Caco-2 (cell line): Measurements from ENCODE around the gene TEFM. TPM values are rescaled to one million over a fixed set of nuclear protein-coding genes. Genes with fewer than 3 reads are reported as not detected.
"Not testable (repeated sequence)": the region's sequence is repeated elsewhere in the genome, so short reads cannot be mapped to it uniquely, and the experiment has no call there.

Experiments used
- BruUV-seq: library from RNA; stranded (reverse); fragments of 400-500 nt; replicated peaks from 2 replicates; lab custom pipeline; 2021; lab: Mats Ljungman, UMichigan
- CTCF ChIA-PET: fragments of 300-600 bp; sonication (Branson Sonifier 250); formaldehyde crosslinking; loops from one replicate; lab custom pipeline; 2022; ENCODE audit warnings: antibody characterized with exemption; lab: Charles Lee
- POLR2A ChIA-PET: fragments of 300-600 bp; sonication (Branson Sonifier 250); formaldehyde crosslinking; loops from one replicate; lab custom pipeline; 2022; ENCODE audit warnings: antibody characterized with exemption; lab: Charles Lee
- DNase-seq, 2 experiments: peaks; one replicate each; pipeline versions ENCODE4 v3.0.0 to v3.0.0-alpha.2; 2020 to 2022
- H3K27me3 ChIP-seq: replicated peaks from 2 replicates; pipeline ENCODE4 v1.6.0; 2011; ENCODE audit warnings: low read length; ENCODE audit not compliant: control insufficient read depth, insufficient read depth
- H3K36me3 ChIP-seq: 2 replicates; pipeline ENCODE4 v1.5.1; 2011; ENCODE audit warnings: low read length; ENCODE audit not compliant: control insufficient read depth, insufficient read depth
- H3K4me1 ChIP-seq: fragments of 250-450 bp; sonication (Bioruptor Pico); 2 replicates; pipeline ENCODE4 v1.5.1; 2020; ENCODE audit warnings: mild to moderate bottlenecking
- H3K4me3 ChIP-seq: 2 replicates; pipeline ENCODE4 v1.5.1; 2011; ENCODE audit warnings: low read depth, mild to moderate bottlenecking, control low read depth, low read length
- H3K9me3 ChIP-seq: fragments of 250-450 bp; sonication (Bioruptor Pico); 2 replicates; pipeline ENCODE4 v1.5.1; 2020; ENCODE audit warnings: mild to moderate bottlenecking, moderate library complexity
- H3K27ac Mint-ChIP-seq: one replicate; pipeline ENCODE4 v1.8.0; 2022; ENCODE audit warnings: mixed read lengths; ENCODE audit not compliant: unreplicated experiment
- H3K27me3 Mint-ChIP-seq: one replicate; pipeline ENCODE4 v1.8.0; 2022; ENCODE audit warnings: mixed read lengths; ENCODE audit not compliant: insufficient read depth, unreplicated experiment
- H3K36me3 Mint-ChIP-seq: one replicate; pipeline ENCODE4 v1.8.0; 2022; ENCODE audit warnings: mild to moderate bottlenecking, mixed read lengths; ENCODE audit not compliant: insufficient read depth, unreplicated experiment
- H3K4me1 Mint-ChIP-seq: one replicate; pipeline ENCODE4 v1.8.0; 2022; ENCODE audit warnings: low read depth, mixed read lengths; ENCODE audit not compliant: unreplicated experiment
- H3K4me3 Mint-ChIP-seq: one replicate; pipeline ENCODE4 v1.8.0; 2022; ENCODE audit warnings: mild to moderate bottlenecking, moderate library complexity, mixed read lengths; ENCODE audit not compliant: unreplicated experiment
- H3K9me3 Mint-ChIP-seq: one replicate; pipeline ENCODE4 v1.8.0; 2022; ENCODE audit warnings: mixed read lengths; ENCODE audit not compliant: unreplicated experiment
- intact Hi-C: fragments of 100-400 bp; cut with micrococcal nuclease; formaldehyde crosslinking; loops from one replicate; pipeline ENCODE4 v1.10.0; 2022; ENCODE audit not compliant: unreplicated experiment
- total RNA-seq: library from RNA; stranded (reverse); gene quantifications from 2 replicates; pipeline ENCODE4 v1.2.3, GENCODE V29; 2022
- TF ChIP-seq, protein P1 (sequence below), 2 experiments: fragments of 200-600 bp in 1 of 2; IDR thresholded peaks; 1 replicate in 1 of 2; 2 replicates in 1 of 2; pipeline versions ENCODE4 v1.5.1 to v1.8.0; 2011 to 2022; ENCODE audit warnings: antibody characterized with exemption in 1 of 2, control low read depth in 1 of 2, inconsistent platforms in 1 of 2, low read depth in 1 of 2, low read length in 1 of 2, mild to moderate bottlenecking in 1 of 2, moderate library complexity in 1 of 2; ENCODE audit not compliant: insufficient read depth in 1 of 2, severe bottlenecking in 1 of 2, unreplicated experiment in 1 of 2

TEFM gene
- total RNA-seq, 1 experiment from 2014 or later: 16.8 TPM

DNA sequence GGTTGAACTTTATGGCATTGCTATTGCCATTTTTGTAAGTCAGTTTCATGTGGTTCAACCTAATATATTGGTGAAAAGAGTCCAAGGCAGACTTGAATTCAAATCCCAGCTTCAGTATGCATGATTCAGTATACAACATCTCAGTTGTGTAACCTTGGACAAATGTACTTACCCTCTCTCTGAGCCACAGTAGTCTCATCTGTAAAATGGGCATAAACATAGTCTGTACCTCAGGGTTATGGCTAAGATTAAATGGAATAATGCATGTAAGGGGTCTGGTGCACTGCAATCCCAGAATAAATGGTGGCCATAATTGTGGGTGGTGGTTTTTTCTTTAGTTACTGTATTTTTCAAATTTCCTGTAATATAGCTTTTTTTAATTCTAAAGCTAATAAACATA, 11.0 kb upstream of the TEFM start:
- Mint-ChIP-seq H3K27ac (no peak overlapping the region), H3K4me3 (no peak overlapping the region), H3K9me3 (no peaks in the 10 kb centered on the region), H3K27me3 (peaks cover 8% of the 10 kb centered on the region), H3K4me1 (peaks cover 21% of the 10 kb centered on the region), H3K36me3 (no peaks in the 10 kb centered on the region)
- Histone ChIP-seq H3K36me3 (no peaks in the 10 kb centered on the region), H3K4me3 (no peak overlapping the region), H3K4me1 (no peaks in the 10 kb centered on the region), H3K9me3 (no peaks in the 10 kb centered on the region), H3K27me3 (no peaks in the 10 kb centered on the region; the same call in 1 of the 2 replicates)
- intact Hi-C loops: no loop called here
- TF ChIP-seq, protein P1, sequence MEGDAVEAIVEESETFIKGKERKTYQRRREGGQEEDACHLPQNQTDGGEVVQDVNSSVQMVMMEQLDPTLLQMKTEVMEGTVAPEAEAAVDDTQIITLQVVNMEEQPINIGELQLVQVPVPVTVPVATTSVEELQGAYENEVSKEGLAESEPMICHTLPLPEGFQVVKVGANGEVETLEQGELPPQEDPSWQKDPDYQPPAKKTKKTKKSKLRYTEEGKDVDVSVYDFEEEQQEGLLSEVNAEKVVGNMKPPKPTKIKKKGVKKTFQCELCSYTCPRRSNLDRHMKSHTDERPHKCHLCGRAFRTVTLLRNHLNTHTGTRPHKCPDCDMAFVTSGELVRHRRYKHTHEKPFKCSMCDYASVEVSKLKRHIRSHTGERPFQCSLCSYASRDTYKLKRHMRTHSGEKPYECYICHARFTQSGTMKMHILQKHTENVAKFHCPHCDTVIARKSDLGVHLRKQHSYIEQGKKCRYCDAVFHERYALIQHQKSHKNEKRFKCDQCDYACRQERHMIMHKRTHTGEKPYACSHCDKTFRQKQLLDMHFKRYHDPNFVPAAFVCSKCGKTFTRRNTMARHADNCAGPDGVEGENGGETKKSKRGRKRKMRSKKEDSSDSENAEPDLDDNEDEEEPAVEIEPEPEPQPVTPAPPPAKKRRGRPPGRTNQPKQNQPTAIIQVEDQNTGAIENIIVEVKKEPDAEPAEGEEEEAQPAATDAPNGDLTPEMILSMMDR (IDR thresholded peaks at IDR 0.05; ENCODE audit: insufficient read depth in 1 of 2, low read depth in 1 of 2, low read length in 1 of 2, severe bottlenecking in 1 of 2, unreplicated experiment in 1 of 2): no peak
- CTCF ChIA-PET: no interaction called here
- no TSS peak for BruUV-seq
- POLR2A ChIA-PET: no interaction called here
- no peak for DNase-seq

DNA sequence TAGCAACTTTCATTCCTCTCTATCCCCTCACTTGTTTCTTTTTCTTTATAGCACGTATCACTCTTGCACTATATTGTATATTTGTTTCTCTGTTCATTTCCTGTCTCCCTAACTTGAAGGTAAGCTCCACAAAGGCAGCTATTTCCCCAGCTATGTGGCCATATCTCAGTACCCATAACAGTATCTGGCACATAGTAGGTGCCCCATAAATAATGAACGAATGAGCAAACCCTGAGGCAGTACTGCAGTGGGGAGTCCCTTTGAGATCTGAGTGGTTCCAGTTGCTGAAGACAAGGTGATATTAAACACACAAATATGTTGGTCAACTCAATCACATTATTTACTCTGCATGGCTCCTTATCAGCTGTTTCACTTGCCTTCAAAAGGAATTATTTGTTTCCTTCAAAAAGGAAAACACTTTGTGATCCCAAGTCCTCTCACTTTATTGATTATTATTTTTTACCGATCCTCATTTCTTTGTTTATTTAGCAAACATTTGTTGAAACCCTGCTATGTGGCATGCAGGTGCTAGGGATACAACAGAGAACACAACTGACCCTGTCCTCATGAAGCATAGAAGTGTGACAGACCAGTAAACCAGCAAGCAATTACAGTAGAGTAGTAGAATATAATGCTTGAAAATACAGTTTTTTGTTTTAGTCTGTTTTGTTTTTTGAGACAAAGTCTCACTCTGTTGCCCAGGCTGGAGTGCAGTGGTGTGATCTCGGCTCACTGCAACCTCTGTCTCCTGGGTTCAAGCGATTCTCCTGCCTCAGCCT, 10.0 kb upstream of the TEFM start:
- intact Hi-C loops: no loop called here
- peaks cover 8% of the 10 kb centered on the region for H3K27me3 Mint-ChIP-seq
- DNase-seq: no peak
- no peaks in the 10 kb centered on the region for H3K4me1 ChIP-seq
- TF ChIP-seq, protein P1 (IDR thresholded peaks at IDR 0.05; ENCODE audit: insufficient read depth in 1 of 2, low read depth in 1 of 2, low read length in 1 of 2, severe bottlenecking in 1 of 2, unreplicated experiment in 1 of 2): no peak
- no TSS peak for BruUV-seq
- no peak overlapping the region for H3K4me3 ChIP-seq
- no peak overlapping the region for H3K27ac Mint-ChIP-seq
- no peaks in the 10 kb centered on the region for H3K9me3 ChIP-seq
- H3K36me3 ChIP-seq: no peaks in the 10 kb centered on the region
- H3K4me1 Mint-ChIP-seq: peaks cover 16% of the 10 kb centered on the region
- H3K36me3 Mint-ChIP-seq: no peaks in the 10 kb centered on the region
- no peaks in the 10 kb centered on the region for H3K9me3 Mint-ChIP-seq
- H3K4me3 Mint-ChIP-seq: no peak overlapping the region
- ChIA-PET POLR2A (interaction anchor here (0.6 kb wide), 1 partner anchor 24 kb away, joined by 8 read pairs; no protein-coding TSS in a partner anchor), CTCF (no interaction called here)
- no peaks in the 10 kb centered on the region; the same call in 1 of the 2 replicates for H3K27me3 ChIP-seq

DNA sequence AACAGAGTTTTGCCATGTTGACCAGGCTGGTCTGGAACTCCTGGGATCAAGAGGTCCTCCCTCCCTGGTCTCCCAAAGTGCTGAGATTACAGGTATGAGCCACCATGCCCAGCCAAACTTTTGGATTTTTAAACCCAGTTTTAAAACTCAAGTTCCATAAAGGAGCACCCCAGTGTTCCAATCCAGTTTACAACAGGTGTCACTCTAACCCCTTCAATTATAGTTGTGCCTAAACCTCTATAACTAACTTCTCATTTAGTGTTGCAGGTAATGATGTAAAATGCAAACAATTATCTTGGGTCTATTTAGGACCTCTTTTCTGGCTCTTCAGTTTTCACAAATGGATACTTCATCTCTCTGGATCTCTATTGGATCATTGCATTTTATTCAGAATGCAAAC, 7.9 kb upstream of the TEFM start:
- H3K4me3 ChIP-seq: no peak overlapping the region
- no TSS peak for BruUV-seq
- no peaks in the 10 kb centered on the region for H3K4me1 ChIP-seq
- POLR2A ChIA-PET: no interaction called here
- Mint-ChIP-seq H3K27ac (no peak overlapping the region), H3K9me3 (no peaks in the 10 kb centered on the region), H3K4me3 (no peak overlapping the region), H3K4me1 (peaks cover 11% of the 10 kb centered on the region), H3K36me3 (no peaks in the 10 kb centered on the region), H3K27me3 (peaks cover 3% of the 10 kb centered on the region)
- H3K36me3 ChIP-seq: no peaks in the 10 kb centered on the region
- no peaks in the 10 kb centered on the region; the same call in 1 of the 2 replicates for H3K27me3 ChIP-seq
- intact Hi-C loops: no loop called here
- H3K9me3 ChIP-seq: no peaks in the 10 kb centered on the region
- TF ChIP-seq, protein P1 (IDR thresholded peaks at IDR 0.05; ENCODE audit: insufficient read depth in 1 of 2, low read depth in 1 of 2, low read length in 1 of 2, severe bottlenecking in 1 of 2, unreplicated experiment in 1 of 2): no peak
- DNase-seq: no peak
- CTCF ChIA-PET: no interaction called here

DNA sequence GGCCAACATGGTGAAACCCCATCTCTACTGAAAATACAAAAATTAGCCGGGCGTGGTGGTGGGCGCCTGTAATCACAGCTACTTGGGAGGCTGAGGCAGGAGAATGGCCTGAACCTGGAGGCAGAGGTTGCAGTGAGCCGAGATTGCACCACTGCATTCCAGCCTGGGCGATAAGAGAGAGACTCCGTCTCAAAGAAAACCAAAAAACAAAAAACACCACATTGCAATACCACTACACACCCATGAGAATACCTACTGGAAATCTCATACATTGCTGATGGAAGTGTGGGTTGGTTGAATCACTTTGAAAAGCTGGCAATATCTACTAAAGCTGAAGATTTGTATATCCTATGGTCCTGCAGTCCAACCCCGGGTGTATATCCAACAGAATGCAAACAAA, 4.1 kb upstream of the TEFM start:
- intact Hi-C loops, H3K27ac Mint-ChIP-seq, H3K36me3 ChIP-seq, POLR2A ChIA-PET, H3K36me3 Mint-ChIP-seq, H3K4me3 Mint-ChIP-seq, H3K27me3 ChIP-seq, H3K4me1 ChIP-seq, H3K9me3 ChIP-seq, DNase-seq, H3K9me3 Mint-ChIP-seq, CTCF ChIA-PET, BruUV-seq, H3K4me3 ChIP-seq, H3K27me3 Mint-ChIP-seq: not testable (repeated sequence)
- peaks cover 14% of the 10 kb centered on the region for H3K4me1 Mint-ChIP-seq
